H1 (cell line): ENCODE measurements around the gene BRD1. TPM values are rescaled to one million over a fixed set of nuclear protein-coding genes. Genes with fewer than 3 reads are reported as not detected.
A peak's percentile ranks its signal among the peaks of the same experiment; 100 is the strongest.

Experiments used
- CTCF ChIA-PET: fragments of 300-600 bp; sonication (Branson Sonifier 250); formaldehyde crosslinking; loops from one replicate; lab custom pipeline; 2021; ENCODE audit not compliant: partially characterized antibody; lab: Charles Lee
- POLR2A ChIA-PET: fragments of 300-600 bp; sonication (Branson Sonifier 250); formaldehyde crosslinking; loops from one replicate; lab custom pipeline; 2021; ENCODE audit warnings: inconsistent platforms; ENCODE audit not compliant: partially characterized antibody; lab: Charles Lee
- DNase-seq, 2 experiments: peaks; one replicate each; pipeline versions ENCODE4 v3.0.0 to v3.0.0-alpha.2; 2010 to 2022; ENCODE audit warnings: low spot score in 2 of 2, low read depth in 1 of 2, mixed read lengths in 1 of 2
- FAIRE-seq: peaks from 2 replicates; lab custom pipeline; 2011; peaks lifted over from hg19 to GRCh38; lab: Jason Lieb, UNC
- H2AFZ ChIP-seq: 2 replicates; pipeline ENCODE4 v1.8.1; 2012; ENCODE audit warnings: low read length, inconsistent platforms
- H2AK5ac ChIP-seq: 2 replicates; pipeline ENCODE4 v1.6.1; 2013; ENCODE audit warnings: low read depth, low read length
- H2BK120ac ChIP-seq: replicated peaks from 2 replicates; pipeline ENCODE3; 2013; ENCODE audit warnings: low read depth, low read length, inconsistent platforms
- H2BK12ac ChIP-seq: 2 replicates; pipeline ENCODE4 v1.6.1; 2013; ENCODE audit warnings: low read depth, low read length
- H2BK15ac ChIP-seq: 2 replicates; pipeline ENCODE4 v1.6.1; 2013; ENCODE audit warnings: low read length
- H2BK20ac ChIP-seq: 2 replicates; pipeline ENCODE4 v1.6.1; 2013; ENCODE audit warnings: low read length
- H2BK5ac ChIP-seq: 2 replicates; pipeline ENCODE4 v1.6.1; 2013; ENCODE audit warnings: low read depth, low read length
- H3K14ac ChIP-seq: 2 replicates; pipeline ENCODE4 v1.6.1; 2013; ENCODE audit warnings: inconsistent platforms; ENCODE audit not compliant: insufficient read length
- H3K18ac ChIP-seq: 2 replicates; pipeline ENCODE4 v1.6.1; 2013; ENCODE audit warnings: low read length; ENCODE audit errors: extremely low read depth
- H3K23ac ChIP-seq: 2 replicates; pipeline ENCODE4 v1.6.1; 2013; ENCODE audit warnings: inconsistent platforms; ENCODE audit not compliant: insufficient read length
- H3K23me2 ChIP-seq: 2 replicates; pipeline ENCODE4 v1.6.1; 2013; ENCODE audit warnings: low read depth, low read length
- H3K27ac ChIP-seq: 2 replicates; pipeline ENCODE4 v1.6.1; 2011; ENCODE audit warnings: low read depth, low read length, inconsistent platforms
- H3K27me3 ChIP-seq, 4 experiments: replicated peaks in 1 of 4; 1 replicate in 1 of 4; 2 replicates in 3 of 4; pipeline versions ENCODE4 v1.6.1 to v1.8.1; 2011 to 2013; ENCODE audit warnings: low read length in 3 of 4, mild to moderate bottlenecking in 3 of 4, inconsistent platforms in 2 of 4, mixed read lengths in 2 of 4, moderate library complexity in 1 of 4; ENCODE audit not compliant: control insufficient read depth in 3 of 4, insufficient read depth in 3 of 4; ENCODE audit errors: extremely low read depth in 1 of 4
- H3K36me3 ChIP-seq, 4 experiments: 2 replicates each; pipeline versions ENCODE4 v1.6.1 to v1.8.1; 2011 to 2013; ENCODE audit warnings: mild to moderate bottlenecking in 4 of 4, low read length in 3 of 4, moderate library complexity in 2 of 4, control low read depth in 1 of 4, inconsistent platforms in 1 of 4; ENCODE audit not compliant: insufficient read depth in 4 of 4, control insufficient read depth in 2 of 4
- H3K4ac ChIP-seq: replicated peaks from 2 replicates; pipeline ENCODE3; 2013; ENCODE audit warnings: low read length, low read depth, mixed read lengths, inconsistent platforms; ENCODE audit not compliant: insufficient read length
- H3K4me1 ChIP-seq, 4 experiments: replicated peaks in 1 of 4; 1 replicate in 1 of 4; 2 replicates in 3 of 4; pipeline versions ENCODE4 v1.6.1 to v1.8.1; 2011 to 2013; ENCODE audit warnings: low read length in 3 of 4, inconsistent platforms in 2 of 4, mixed read lengths in 1 of 4; ENCODE audit not compliant: insufficient read depth in 4 of 4, control insufficient read depth in 3 of 4
- H3K4me2 ChIP-seq, 2 experiments: 2 replicates each; pipeline versions ENCODE4 v1.6.1 to v1.8.1; 2011 to 2013; ENCODE audit warnings: low read depth in 2 of 2, low read length in 2 of 2, control low read depth in 1 of 2, inconsistent platforms in 1 of 2, mild to moderate bottlenecking in 1 of 2; ENCODE audit not compliant: insufficient read depth in 1 of 2
- H3K4me3 ChIP-seq, 4 experiments: fragments of 200-600, 300-600 bp in 1 of 4; sonication (generic), shearing (Covaris generic), sonication (Bioruptor Twin) in 1 of 4; 2 replicates each; pipeline versions ENCODE4 v1.5.1 to v1.8.1; 2011 to 2016; ENCODE audit warnings: low read length in 4 of 4, low read depth in 3 of 4, control low read depth in 2 of 4, inconsistent platforms in 2 of 4, mild to moderate bottlenecking in 2 of 4, mixed read lengths in 1 of 4, moderate library complexity in 1 of 4; ENCODE audit not compliant: insufficient read depth in 2 of 4; ENCODE audit errors: extremely low read depth in 1 of 4
- H3K56ac ChIP-seq: replicated peaks from 2 replicates; pipeline ENCODE3; 2013; ENCODE audit warnings: low read depth, mild to moderate bottlenecking, mixed read lengths, low read length, inconsistent platforms; ENCODE audit not compliant: insufficient read length
- H3K79me1 ChIP-seq: 2 replicates; pipeline ENCODE4 v1.6.1; 2013; ENCODE audit warnings: low read depth, low read length, control low read depth
- H3K79me2 ChIP-seq, 2 experiments: 2 replicates each; pipeline versions ENCODE4 v1.6.1 to v1.8.1; 2012 to 2013; ENCODE audit warnings: low read length in 2 of 2, mild to moderate bottlenecking in 2 of 2, inconsistent platforms in 1 of 2; ENCODE audit not compliant: insufficient read depth in 2 of 2, control insufficient read depth in 1 of 2
- H3K9ac ChIP-seq, 4 experiments: replicated peaks in 1 of 4; 1 replicate in 1 of 4; 2 replicates in 3 of 4; pipeline versions ENCODE4 v1.6.1 to v1.8.1; 2011 to 2013; ENCODE audit warnings: low read depth in 3 of 4, low read length in 3 of 4, control low read depth in 2 of 4, mild to moderate bottlenecking in 2 of 4, moderate library complexity in 2 of 4, inconsistent platforms in 1 of 4; ENCODE audit errors: extremely low read depth in 1 of 4
- H3K9me3 ChIP-seq, 2 experiments: 2 replicates each; pipeline versions ENCODE4 v1.6.1 to v1.8.1; 2012 to 2013; ENCODE audit warnings: mild to moderate bottlenecking in 2 of 2, moderate library complexity in 2 of 2, control low read depth in 1 of 2, inconsistent platforms in 1 of 2, low read depth in 1 of 2, low read length in 1 of 2, mixed read lengths in 1 of 2; ENCODE audit not compliant: insufficient read depth in 2 of 2
- H4K20me1 ChIP-seq, 2 experiments: replicated peaks in 1 of 2; 2 replicates each; pipeline versions ENCODE3 to v1.8.1; 2011 to 2013; ENCODE audit warnings: inconsistent platforms in 2 of 2, low read length in 2 of 2, mild to moderate bottlenecking in 1 of 2; ENCODE audit not compliant: insufficient read depth in 2 of 2, control insufficient read depth in 1 of 2
- H4K5ac ChIP-seq: 2 replicates; pipeline ENCODE4 v1.6.1; 2013; ENCODE audit warnings: low read length, low read depth, mixed read lengths, inconsistent platforms; ENCODE audit not compliant: insufficient read length
- H4K8ac ChIP-seq: 2 replicates; pipeline ENCODE4 v1.8.0; 2013; ENCODE audit warnings: mild to moderate bottlenecking, moderate library complexity, low read length, inconsistent platforms; ENCODE audit not compliant: insufficient read depth; ENCODE audit errors: extremely low read depth
- H4K91ac ChIP-seq: replicated peaks from 2 replicates; pipeline ENCODE3; 2013; ENCODE audit warnings: low read length, mixed read lengths, inconsistent platforms; ENCODE audit not compliant: insufficient read length
- CTBP2 ChIP-seq: IDR thresholded peaks from 2 replicates; pipeline ENCODE4 v1.7.0; 2011; ENCODE audit warnings: borderline replicate concordance, mild to moderate bottlenecking, moderate library complexity, mixed read lengths, low read length; ENCODE audit not compliant: insufficient read depth, insufficient read length
- EZH2 ChIP-seq: fragments of 200-600 bp; sonication (generic); IDR thresholded peaks from 2 replicates; pipeline ENCODE4 v1.7.1; 2012; ENCODE audit warnings: low read depth, mild to moderate bottlenecking, moderate library complexity, low read length, inconsistent platforms; ENCODE audit not compliant: severe bottlenecking
- SUZ12 ChIP-seq: fragments of 200-600 bp; sonication (generic); IDR thresholded peaks from 2 replicates; pipeline ENCODE4 v1.6.1; 2012; ENCODE audit warnings: mild to moderate bottlenecking, inconsistent platforms, low read length, moderate library complexity, mixed read lengths
- WGBS, 2 experiments: shearing (Covaris generic) in 1 of 2; methylation state at CpG; one replicate each; pipeline versions ENCODE4 v1.1.6 to v1.1.7; 2013 to 2015; ENCODE audit warnings: low lambda C conversion rate in 2 of 2, mixed read lengths in 2 of 2, inconsistent platforms in 1 of 2, low coverage in 1 of 2, missing lambda C conversion rate in 1 of 2; ENCODE audit not compliant: insufficient replicate concordance in 2 of 2, insufficient coverage in 1 of 2, insufficient read length in 1 of 2; ENCODE audit errors: extremely low coverage in 1 of 2, missing lambda C conversion rate in 1 of 2; 5-methylcytosine and 5-hydroxymethylcytosine counted together
- polyA plus RNA-seq, 7 experiments: library from polyadenylated mRNA; depleted of rRNA in 3 of 7; stranded (reverse) in 5 of 7; unstranded in 2 of 7; fragments of >200 nt in 5 of 7; fragments of 200-250 nt in 2 of 7; gene quantifications; 1 replicate in 5 of 7; 2 replicates in 1 of 7; 4 replicates in 1 of 7; pipeline versions ENCODE4 v1.2.1 to v1.2.3, GENCODE V29; 2011 to 2013; ENCODE audit warnings: missing spikeins in 2 of 7, mixed read lengths in 2 of 7
- total RNA-seq: library from RNA; stranded (reverse); fragmentation: NEBNext Ultra II Directional; extraction: Animal tissue kit (Norgen Biotek cat#: 25700); gene quantifications from 2 replicates; pipeline ENCODE4 v1.2.1, GENCODE V29; 2021
- TF ChIP-seq, protein P1 (sequence below): IDR thresholded peaks from 2 replicates; pipeline ENCODE4 v1.6.1; 2011; ENCODE audit warnings: low read length, improper control_type of control experiment

Gene BRD1
- total and polyA plus RNA-seq, 2 of the 8 experiments (the other 6 are each of a cell fraction or from before 2014, with no cell fraction given) = 6.8 to 34.0 TPM

DNA sequence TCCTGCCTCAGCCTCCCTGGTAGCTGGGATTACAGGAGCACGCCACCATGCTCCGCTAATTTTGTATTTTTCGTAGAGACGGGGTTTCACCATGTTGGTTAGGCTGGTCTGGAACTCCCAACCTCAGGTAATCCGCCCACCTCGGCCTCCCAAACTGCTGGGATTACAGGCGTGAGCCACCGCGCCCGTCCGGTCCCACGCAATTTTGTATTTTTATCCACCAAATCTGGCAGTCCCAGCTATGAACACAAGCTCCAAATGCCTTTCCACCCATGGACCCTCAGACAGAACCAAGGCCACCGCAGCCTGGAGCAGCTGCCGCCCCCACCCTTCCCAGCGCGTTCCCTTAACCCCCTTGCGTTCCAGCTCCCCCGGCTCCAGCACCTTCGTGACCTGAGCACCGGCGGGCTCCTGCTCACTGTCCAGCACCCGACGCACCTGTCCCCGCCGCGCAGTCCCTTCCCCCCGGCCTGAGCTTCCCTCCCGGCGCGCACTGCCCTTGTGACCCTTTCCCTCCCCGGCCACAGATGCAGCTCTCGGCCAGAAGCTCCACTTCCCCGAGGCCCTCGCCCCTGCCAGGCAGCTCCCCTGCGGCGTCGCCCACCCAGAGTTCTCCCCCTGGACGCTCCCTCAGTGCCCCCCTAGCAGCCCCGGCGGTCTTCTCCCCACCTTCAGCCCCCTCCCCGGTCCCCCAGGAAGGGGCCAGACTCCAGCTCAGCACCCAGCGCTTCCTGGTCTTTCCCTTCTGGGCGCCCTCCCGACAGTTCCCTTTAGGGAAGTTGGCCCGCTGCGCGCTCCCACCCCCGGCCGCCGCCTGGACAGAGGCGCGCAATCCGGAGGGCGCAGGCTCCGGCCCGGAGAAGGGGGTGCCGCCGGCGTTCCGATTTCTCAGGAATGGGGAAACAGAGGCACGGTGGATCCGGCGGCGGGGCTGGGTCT is 20.3 kb upstream of the BRD1 start:
- peaks cover 0 to 16% (median 0%) of the 10 kb centered on the region in 4 experiments; a peak in 1 of 8 replicates for H3K36me3 ChIP-seq
- peak; percentile 71 for TF ChIP-seq SUZ12
- TF ChIP-seq, protein P1, sequence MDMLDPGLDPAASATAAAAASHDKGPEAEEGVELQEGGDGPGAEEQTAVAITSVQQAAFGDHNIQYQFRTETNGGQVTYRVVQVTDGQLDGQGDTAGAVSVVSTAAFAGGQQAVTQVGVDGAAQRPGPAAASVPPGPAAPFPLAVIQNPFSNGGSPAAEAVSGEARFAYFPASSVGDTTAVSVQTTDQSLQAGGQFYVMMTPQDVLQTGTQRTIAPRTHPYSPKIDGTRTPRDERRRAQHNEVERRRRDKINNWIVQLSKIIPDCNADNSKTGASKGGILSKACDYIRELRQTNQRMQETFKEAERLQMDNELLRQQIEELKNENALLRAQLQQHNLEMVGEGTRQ = no peak
- TF ChIP-seq CTBP2 = peak; percentile 32
- TF ChIP-seq EZH2 = peak; percentile 76
- 36% methylated on average over 26 of the region's 64 CpGs; no CpG with 5 or more reads in 1 of the 2 experiments for WGBS, 2 experiments
- H3K9me3 ChIP-seq = no peaks in the 10 kb centered on the region
- H3K14ac ChIP-seq = no peak overlapping the region
- H4K8ac ChIP-seq = peak overlapping the region; percentile 77; the same call in 1 of the 2 replicates
- H4K91ac ChIP-seq = no peak overlapping the region
- peaks cover 16% of the 10 kb centered on the region; the same call in 1 of the 2 replicates for H3K23me2 ChIP-seq
- H3K79me2 ChIP-seq = no peaks in the 10 kb centered on the region
- H3K27me3 ChIP-seq = peaks cover 46 to 77% (median 66%) of the 10 kb centered on the region in 4 experiments
- peak overlapping the region; percentile 34 to 67 (median 36) for H3K4me3 ChIP-seq
- no peak overlapping the region for H3K56ac ChIP-seq
- no peaks in the 10 kb centered on the region for H3K79me1 ChIP-seq
- no peak overlapping the region for H3K27ac ChIP-seq
- H2BK120ac ChIP-seq = no peak overlapping the region
- no peak overlapping the region for H3K23ac ChIP-seq
- no peak overlapping the region for H3K18ac ChIP-seq
- FAIRE-seq = no peak
- no peak overlapping the region for H3K9ac ChIP-seq
- H2BK15ac ChIP-seq = no peak overlapping the region
- ChIA-PET CTCF (interaction anchor here (0.9 to 1.5 kb wide), 6 partner anchors 10 to 182 kb away, joined by 3 to 5 read pairs (median 4); no protein-coding TSS in a partner anchor), POLR2A (interaction anchor here (0.7 to 1.2 kb wide), 4 partner anchors 9 to 132 kb away, joined by 3 to 4 read pairs (median 3); no protein-coding TSS in a partner anchor)
- H2BK20ac ChIP-seq = no peak overlapping the region
- no peak overlapping the region for H4K5ac ChIP-seq
- H3K4me2 ChIP-seq = peak overlapping the region; percentile 62 to 94
- H2AK5ac ChIP-seq = no peak overlapping the region
- H3K4me1 ChIP-seq = peaks cover 0 to 6% (median 2%) of the 10 kb centered on the region in 4 experiments; a peak in 4 of 7 replicates
- H3K4ac ChIP-seq = no peak overlapping the region
- peaks cover 2 to 8% of the 10 kb centered on the region in 2 experiments for H4K20me1 ChIP-seq
- peak in 1 of 2 experiments; percentile 61 for DNase-seq
- H2AFZ ChIP-seq = no peak overlapping the region
- no peak overlapping the region for H2BK5ac ChIP-seq
- no peak overlapping the region for H2BK12ac ChIP-seq
